HL-60 (cell line): ENCODE results near the gene KRT37.

ENCODE experiments used
- POLR2AphosphoS5 ChIP-seq: IDR thresholded peaks from 2 replicates; pipeline ENCODE4 v1.6.1; 2012; ENCODE audit warnings: low read depth
- TF ChIP-seq, protein P1 (sequence below): IDR thresholded peaks from one replicate; pipeline ENCODE4 v1.5.1; 2011; ENCODE audit warnings: low read length, control low read depth, inconsistent platforms; ENCODE audit not compliant: insufficient read depth

- TF ChIP-seq POLR2AphosphoS5, result no peak
- TF ChIP-seq, protein P1, sequence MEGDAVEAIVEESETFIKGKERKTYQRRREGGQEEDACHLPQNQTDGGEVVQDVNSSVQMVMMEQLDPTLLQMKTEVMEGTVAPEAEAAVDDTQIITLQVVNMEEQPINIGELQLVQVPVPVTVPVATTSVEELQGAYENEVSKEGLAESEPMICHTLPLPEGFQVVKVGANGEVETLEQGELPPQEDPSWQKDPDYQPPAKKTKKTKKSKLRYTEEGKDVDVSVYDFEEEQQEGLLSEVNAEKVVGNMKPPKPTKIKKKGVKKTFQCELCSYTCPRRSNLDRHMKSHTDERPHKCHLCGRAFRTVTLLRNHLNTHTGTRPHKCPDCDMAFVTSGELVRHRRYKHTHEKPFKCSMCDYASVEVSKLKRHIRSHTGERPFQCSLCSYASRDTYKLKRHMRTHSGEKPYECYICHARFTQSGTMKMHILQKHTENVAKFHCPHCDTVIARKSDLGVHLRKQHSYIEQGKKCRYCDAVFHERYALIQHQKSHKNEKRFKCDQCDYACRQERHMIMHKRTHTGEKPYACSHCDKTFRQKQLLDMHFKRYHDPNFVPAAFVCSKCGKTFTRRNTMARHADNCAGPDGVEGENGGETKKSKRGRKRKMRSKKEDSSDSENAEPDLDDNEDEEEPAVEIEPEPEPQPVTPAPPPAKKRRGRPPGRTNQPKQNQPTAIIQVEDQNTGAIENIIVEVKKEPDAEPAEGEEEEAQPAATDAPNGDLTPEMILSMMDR, result no peak
These were observed 24.6 kb upstream of the KRT37 start for GRCh38 chr17:41449008-41449407.
